HG03064 (cell line): ENCODE measurements around the gene CDK4.
A peak's percentile ranks its signal among the peaks of the same experiment; 100 is the strongest.
"Not testable (repeated sequence)": the region's sequence is repeated elsewhere in the genome, so short reads cannot be mapped to it uniquely, and the experiment has no call there.

Experiments used
- ATAC-seq: cut with Tn5 transposase; IDR thresholded peaks from one replicate; pipeline ENCODE4 v1.9.1; 2021; ENCODE audit warnings: low read depth; ENCODE audit not compliant: unreplicated experiment

Gene CDK4

DNA sequence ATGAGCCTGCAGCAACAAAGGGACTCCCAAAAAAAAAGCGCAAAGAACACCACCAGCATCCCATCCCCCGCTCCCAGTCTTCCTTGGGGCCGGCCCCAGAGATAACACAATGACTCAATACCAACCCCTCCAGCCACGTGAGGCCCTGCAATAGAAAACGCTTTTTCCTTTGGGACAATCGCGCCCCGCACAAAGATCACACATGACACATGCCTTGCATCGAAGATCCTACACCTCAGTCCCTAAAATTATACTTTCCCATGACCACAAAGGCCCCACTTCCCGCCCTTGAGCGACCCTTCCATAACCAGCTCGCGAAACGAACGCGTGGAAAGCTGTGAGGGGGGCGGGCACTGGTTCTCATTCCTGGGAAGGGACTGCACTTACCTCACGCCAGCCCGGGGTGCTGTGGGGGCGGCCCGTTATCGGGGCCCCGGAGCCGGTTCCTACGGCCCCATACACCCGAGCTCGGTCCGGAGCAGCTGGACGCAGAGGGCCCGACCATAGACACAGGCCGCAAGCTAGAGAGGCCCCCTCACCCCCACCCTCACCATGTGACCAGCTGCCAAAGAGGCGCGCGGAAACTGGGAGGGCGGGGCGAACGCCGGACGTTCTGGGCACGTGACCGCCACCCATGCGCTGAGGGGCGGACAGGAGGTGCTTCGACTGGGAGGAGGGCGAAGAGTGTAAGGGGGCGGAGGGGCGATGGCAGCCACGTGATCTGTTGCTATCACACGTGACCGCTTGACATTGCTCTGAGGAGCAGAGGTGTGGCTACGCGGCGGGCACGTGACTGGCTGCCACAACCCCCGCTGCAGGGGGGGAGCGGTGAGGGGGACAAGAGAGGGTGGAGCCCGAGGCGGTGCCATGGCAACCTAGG, at the start of gene CDK4:
Gene CDK4, minus strand, starts transcription at position 523 of the 880 bp plus-strand sequence. CDS start 593 bp downstream, outside the sequence.
- peak; percentile 63 for ATAC-seq

DNA sequence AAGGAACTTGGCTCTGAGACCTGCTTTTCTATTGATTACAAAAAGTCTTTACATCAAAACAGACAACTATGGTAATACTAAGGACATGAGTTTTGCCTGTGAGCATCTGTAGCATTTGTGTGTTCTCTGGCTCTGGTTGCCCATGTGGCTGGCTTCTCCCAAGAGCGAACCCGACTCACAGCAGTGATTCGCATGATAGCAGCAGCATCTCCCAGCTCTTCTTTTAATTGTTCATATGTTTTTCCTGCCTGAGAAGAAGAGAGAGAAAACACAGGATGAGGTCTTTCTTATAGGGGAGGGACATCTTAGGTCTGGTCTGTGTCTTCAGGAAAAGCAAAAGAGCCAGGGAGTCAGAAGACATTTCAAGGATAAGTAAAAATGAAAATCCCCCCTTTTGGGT, 48.9 kb upstream of the CDK4 start:
- no peak for ATAC-seq

DNA sequence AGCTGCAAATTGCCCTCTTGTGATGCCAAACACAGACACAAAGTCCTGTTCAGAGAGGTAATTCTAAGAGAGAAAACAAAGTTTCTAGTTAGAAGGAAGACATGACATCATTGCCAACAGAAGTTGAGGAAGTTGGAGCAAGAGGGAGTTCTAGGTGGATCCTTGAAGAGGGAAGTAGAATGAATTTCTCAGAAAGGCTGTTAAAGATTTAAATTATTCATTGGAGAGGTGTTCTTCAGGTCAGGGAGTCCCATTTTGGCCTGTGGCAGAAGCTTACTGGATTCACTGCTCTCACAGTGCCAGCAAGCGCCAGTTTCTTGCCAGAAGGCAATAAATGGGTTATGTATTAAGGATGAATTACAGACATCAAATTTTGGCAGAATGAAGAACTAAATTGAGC, 45.8 kb upstream of the CDK4 start:
- no peak for ATAC-seq

DNA sequence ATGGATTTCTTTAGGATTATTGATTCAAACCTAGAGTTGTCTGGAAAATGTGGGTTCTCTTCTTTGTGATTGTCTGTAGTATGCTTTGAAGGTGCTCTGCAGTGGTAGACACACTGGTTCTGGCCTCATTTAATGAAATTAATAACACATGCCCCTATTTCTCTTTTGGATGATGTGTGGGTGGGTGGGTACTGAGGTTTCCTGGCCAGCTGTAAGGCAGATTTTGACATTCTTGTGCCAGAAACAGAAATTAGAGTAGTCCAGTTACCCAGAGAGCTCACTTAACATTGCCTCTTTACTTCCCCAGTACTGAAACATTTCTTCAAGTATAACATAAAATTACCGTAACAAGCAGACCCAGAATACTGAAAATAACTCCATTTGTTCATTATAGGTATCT, 44.9 kb upstream of the CDK4 start:
- ATAC-seq, result no peak

DNA sequence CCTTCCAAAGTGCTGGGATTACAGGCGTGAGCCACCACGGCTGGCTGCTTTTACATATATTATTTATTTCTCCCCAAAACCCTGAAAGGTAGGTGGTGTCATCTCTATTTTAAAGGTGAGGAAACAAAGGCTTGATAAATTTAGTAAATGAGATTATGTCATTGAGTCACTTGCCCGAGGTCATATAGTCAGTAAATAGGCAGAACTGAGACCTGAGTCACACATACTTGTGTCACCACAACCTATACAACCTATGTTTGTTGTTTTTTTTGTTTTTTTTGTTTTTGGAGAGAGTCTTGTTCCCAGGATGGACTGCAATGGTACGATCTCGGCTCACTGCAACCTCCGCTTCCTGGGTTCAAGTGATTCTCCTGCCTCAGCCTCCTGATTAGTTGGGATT, 43.2 kb upstream of the CDK4 start:
- no peak for ATAC-seq

DNA sequence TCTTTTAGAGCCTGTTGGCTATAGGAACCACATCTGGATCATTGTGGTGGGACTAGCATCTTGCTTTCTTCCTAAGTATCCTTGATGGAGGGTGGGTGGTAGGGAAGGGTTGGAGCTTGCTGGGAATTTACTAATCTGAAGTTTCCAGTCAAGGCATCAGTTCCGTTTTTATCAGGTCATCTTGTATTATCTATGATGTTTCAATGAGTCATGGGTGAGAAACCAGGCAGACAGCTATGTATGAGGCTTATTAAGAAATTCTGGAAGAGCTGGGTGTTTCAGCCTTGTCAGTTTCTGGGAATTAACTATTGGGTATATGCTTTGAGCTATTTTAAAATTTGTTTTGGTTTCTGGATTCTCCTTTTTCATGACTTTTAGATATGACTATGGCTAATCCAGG, 41.8 kb upstream of the CDK4 start:
- no peak for ATAC-seq

DNA sequence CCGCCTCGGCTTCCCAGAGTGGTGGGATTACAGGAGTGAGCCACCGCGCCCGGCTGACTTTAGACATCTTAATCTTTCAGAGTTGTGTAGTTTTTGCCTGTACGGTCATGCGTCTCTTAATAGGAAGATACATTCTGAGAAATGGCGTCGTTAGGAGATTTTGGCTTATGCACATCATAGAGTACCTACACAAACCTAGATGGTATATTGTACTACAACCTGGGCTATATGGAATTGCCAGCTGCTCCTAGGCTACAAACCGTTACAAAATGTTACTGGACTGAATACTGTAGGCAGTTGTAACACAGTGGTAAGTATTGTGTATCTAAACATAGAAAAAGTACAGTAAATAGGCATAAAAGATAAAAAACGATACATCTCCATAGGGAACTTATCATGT, 31.8 kb upstream of the CDK4 start:
- no peak for ATAC-seq

DNA sequence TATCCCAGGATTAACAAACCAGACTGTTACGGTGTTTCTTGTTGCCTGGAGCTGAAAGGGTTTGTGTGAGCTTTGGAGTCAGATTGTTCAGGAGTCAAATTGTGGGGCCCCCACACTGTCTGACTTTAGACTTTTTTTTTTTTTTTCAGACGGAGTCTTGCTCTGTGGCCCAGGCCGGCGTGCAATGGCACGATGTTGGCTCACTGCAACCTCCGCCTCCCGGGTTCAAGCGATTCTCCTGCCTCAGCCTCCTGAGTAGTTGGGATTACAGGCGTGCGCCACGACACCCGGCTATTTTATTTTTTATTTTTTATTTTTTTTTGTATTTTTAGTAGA, 31.3 kb upstream of the CDK4 start:
- ATAC-seq, result no peak

DNA sequence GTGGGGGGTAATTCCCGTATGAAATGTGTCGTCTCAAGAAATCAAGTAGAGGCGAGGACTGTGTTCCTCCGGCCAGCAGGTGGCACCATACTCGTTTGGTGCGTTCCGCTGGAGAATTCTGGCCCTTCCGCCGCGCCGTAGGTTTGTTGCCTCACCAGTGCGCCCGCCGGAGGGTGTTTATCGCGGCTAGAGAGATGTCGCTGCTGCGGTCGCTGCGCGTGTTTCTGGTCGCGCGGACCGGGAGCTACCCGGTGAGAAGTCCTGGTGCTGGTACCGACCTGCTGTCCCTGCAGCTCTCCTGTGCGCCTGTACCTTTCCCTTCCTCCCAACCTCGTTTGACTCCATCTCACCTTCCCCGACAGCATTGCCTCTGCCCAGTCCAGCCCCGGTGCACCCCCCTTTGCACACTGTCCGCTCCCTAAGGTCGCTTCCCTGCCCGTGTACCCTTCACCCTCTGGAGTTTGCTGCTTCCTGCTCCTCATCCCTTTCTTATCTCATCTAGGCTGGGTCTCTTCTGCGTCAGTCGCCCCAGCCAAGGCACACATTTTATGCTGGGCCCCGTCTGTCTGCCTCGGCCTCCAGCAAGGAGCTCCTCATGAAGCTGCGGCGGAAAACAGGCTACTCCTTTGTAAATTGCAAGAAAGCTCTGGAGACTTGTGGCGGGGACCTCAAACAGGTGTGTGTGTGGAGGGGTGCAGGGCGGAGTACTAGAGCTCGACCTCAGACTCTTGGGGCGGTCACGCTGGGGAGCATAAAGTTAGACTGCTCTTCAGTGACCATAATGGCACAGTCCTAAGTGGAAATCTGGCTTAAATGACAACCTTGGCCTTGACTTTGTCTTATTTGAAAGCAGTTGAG, 30.7 kb upstream of the CDK4 start, which contains the start of gene TSFM:
Gene TSFM, plus strand, starts transcription at position 180 of the 858 bp plus-strand sequence. Its CDS starts 15 bp downstream, at position 195.
- peak; percentile 74 for ATAC-seq

DNA sequence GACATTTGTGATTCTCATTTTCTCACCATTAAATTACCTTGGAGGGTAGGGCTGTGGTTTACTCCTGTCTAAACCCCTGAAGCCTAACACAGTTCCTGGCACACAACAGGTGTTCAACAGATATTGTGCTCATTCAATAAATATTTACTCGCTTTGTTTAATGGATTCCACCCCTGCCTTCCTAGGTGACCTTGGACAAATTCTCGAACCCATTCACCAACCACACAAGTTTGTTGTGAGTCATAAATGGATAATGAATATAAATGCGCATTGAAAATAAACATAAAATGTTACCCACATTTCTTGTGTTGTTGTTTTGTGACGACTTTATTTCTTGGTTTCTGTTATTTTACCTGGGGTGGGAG, 30.1 kb upstream of the CDK4 start:
- no peak for ATAC-seq

DNA sequence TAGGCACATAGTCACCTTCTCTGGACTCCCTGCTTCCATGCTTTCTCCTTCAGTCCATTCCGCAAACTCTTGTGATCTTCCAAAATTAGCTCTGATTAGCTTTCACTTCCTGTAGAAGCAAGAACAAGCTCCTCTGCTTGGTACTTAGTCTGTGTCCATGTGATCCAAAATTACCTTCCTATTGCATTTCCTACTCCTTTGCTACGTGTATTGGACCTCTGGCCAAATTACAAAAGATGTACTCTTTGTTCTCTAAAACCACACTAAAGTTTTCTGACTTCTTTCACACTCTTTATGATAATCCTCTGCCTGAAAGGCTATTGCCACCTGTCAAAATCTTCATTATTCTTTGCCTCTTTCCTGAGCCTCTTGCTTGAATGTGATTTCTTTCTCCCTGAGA, 29.7 kb upstream of the CDK4 start:
- ATAC-seq, result no peak

DNA sequence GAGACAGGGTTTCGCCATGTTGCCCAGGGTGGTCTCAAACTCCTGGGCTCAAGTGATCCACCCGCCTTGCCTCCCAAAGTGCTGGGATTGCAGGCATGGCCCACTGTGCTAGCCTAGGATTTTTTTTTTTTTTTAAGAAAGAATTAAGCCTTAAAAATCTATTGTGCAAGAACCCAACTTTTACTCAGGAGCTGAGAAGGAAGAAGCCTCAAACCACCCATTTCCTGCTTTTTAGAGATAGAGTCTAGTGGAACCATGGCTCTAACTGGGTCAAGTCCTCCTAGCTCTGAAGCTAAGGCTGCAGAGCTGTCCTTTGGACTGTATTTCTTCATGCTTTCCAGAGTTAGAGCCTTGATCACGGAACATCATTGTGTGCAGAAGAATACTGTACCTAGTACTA, 29.1 kb upstream of the CDK4 start:
- no peak for ATAC-seq

DNA sequence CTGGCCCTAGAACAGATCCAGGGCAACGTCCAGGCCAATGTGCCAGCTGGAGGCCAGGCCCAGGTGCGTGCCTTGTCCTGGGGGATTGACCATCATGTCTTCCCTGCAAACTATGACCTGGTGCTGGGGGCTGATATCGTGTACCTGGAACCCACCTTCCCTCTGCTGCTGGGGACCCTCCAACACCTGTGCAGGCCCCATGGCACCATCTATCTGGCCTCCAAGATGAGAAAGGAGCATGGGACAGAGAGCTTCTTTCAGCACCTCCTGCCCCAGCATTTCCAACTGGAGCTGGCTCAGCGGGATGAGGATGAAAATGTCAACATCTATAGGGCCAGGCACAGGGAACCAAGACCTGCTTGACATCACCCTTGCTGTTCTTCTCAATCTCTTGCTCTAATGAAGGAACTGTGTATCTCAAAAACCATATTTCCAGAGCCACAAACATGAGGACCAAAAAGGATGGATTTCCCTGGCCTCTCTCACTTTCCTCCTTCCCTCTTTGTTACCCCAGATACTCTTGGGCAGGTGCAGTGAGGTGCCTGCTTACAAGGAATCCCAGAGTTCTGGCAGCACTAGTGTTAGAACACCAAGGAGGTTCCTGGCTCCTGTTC, 28.3 kb upstream of the CDK4 start:
- ATAC-seq, result no peak

DNA sequence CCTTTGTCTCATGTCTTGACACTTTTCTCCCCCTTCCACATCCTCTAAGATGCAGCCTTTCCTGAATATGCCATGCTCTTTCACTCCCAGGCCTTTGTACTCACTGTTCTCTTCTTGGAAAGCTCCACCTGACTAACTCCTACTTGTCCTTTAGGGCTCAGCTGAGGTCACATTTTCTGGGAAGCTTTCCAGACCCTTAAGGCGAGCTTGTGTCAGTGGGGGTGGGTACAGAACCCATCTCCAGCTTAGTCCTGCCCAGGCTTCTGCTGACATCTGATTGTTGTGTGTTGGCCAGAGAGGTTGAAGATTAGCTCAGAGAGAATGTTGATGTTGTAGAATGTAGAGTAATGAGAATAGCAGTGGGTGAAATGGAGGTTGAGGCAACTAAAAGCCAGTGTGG, 27.6 kb upstream of the CDK4 start:
- ATAC-seq, result no peak

DNA sequence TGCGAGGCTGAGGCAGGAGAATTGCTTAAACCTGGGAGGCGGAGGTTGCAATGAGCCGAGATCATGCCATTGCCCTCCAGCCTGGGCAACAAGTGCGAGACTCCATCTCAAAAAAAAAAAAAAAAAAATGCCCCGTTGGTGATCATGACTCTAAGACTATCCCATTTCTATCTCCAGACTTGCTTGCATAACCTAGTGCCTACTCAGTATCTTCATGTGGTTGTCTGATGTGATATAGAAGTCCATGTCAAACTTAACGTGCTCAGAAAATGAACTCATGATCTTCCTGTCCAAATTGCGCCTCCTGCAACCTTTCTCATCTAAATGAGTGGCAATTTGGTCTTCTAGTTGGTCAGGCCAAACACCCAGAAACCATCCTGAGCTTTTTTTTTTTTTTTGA, 25.8 kb upstream of the CDK4 start:
- ATAC-seq, result no peak

DNA sequence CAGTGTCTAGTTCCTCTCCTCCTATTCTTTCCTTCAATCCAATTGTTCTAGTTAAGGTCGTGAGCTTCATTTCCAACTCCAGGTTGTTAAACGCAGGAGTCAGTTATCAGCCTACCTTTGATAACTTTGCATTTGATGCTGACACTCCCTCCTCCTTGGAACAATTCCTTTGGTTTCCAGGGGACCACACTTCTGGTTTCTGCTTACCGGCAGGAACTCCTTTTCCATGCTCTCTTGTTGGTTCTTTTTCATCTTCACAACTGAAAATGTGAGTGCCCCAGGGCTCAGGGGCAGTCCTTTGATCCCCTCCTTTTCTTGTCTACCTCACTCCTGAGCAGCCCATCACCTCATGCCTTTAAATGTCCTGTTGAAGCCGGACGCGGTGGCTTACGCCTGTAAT, 25.3 kb upstream of the CDK4 start:
- no peak for ATAC-seq

DNA sequence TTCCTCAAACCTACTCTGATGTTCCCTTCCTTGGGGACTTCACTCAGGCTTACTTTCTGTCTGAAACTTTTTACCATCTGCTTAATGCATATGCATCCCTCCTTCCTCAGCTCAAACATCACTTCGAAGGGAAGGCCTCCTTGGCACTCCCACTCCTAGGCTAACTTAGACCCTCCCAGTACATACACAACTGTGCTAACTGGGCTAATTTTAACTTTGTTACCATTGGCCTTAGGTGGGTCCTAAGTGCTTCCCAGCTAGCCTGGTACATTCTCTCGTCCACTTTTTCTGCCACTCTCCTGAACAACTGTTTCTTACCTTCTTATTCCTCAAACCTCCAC, 24.1 kb upstream of the CDK4 start:
- ATAC-seq, result no peak

DNA sequence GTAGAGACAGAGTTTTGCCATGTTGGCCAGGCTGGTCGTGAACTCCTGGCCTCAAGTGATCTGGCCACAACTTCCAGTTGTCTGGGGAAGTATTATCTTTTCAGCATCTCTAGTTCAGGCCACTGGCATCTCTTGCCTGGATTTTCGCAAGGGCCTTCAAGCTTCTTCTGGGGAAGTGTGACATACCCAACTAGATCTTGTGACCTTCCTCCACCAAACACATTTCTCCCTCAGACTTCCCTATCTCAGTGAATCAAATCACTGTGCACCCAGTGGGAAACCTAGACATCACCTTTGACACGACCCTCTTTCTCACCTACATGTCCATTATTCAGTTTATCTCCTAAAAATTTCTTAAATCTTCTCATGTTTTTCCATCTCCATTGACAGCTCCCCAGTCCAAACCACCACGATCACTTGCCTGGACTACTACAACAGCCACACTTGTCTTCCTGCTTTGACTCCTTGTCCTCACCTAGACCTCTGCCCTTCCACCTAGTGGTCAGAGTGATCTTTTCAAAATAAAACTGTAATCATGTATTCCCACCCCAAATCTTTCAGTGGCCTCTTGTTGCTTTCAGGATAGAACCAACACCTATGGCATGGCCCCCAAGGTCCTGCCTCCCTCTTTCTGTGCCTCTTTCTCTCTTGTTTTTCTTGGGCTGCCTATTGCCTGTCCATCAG, 23.6 kb upstream of the CDK4 start:
- ATAC-seq, result no peak

DNA sequence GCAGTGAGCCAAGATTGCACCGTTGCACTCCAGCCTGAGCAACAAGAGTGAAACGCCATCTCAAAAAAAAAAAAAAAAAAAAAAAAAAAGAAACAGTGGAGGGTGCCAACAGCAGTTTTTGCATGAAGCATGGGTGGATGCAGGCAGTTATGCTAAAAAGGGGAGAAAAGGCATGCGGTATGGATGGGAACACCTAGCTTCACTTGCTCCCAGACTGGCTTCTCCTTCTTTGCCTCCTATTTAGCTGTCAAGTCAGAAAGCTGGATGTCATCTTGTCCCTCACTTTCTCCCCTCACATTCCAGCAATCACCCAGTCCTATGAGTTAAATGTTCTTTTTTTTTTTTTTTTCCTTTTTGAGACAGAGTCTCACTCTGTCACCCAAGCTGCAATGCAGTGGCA, 22.9 kb upstream of the CDK4 start:
- ATAC-seq, result no peak

DNA sequence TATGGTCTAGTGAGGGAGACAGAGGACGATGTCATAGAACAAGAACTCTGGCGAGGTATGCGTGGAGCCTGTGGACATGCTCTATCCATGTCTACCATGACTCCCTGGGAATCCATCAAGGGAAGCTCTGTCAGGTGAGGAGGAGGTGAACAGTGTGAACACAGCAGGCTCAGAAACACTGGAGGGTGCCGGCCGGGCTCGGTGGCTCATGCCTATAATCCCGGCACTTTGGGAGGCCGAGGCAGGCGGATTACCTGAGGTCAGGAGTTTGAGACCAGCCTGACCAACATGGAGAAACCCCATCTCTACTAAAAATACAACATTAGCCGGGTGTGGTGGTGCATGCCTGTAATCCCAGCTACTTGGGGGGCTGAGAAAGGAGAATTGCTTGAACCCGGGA, 22.5 kb upstream of the CDK4 start:
- not testable (repeated sequence) for ATAC-seq
